ENCODE results near the gene SH3BP5. TPM values are rescaled to one million over a fixed set of nuclear protein-coding genes. Genes with fewer than 3 reads are reported as not detected.

The SH3BP5 gene
- total and polyA plus RNA-seq, 2 donors (not counting 1 experiment from before 2014, with no cell fraction given) = 6.7 to 12.9 TPM

- no peak overlapping the region for H3K27ac ChIP-seq (ENCODE audit: insufficient read depth, low read length)
- no peak for DNase-seq (ENCODE audit: low read depth in 2 of 2)
- TF ChIP-seq EZH2 (IDR thresholded peaks at IDR 0.05; ENCODE audit: low read length, missing control alignments) = no peak
- TF ChIP-seq, protein P1, sequence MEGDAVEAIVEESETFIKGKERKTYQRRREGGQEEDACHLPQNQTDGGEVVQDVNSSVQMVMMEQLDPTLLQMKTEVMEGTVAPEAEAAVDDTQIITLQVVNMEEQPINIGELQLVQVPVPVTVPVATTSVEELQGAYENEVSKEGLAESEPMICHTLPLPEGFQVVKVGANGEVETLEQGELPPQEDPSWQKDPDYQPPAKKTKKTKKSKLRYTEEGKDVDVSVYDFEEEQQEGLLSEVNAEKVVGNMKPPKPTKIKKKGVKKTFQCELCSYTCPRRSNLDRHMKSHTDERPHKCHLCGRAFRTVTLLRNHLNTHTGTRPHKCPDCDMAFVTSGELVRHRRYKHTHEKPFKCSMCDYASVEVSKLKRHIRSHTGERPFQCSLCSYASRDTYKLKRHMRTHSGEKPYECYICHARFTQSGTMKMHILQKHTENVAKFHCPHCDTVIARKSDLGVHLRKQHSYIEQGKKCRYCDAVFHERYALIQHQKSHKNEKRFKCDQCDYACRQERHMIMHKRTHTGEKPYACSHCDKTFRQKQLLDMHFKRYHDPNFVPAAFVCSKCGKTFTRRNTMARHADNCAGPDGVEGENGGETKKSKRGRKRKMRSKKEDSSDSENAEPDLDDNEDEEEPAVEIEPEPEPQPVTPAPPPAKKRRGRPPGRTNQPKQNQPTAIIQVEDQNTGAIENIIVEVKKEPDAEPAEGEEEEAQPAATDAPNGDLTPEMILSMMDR (conservative IDR thresholded peaks at IDR 0.05 in 1 of 2, IDR thresholded peaks at IDR 0.05 in 1 of 2; ENCODE audit: low read depth in 1 of 2, low read length in 2 of 2) = no peak
Measured at GRCh38 chr3:15318661-15319060, 13.7 kb downstream of the SH3BP5 start.

DNA sequence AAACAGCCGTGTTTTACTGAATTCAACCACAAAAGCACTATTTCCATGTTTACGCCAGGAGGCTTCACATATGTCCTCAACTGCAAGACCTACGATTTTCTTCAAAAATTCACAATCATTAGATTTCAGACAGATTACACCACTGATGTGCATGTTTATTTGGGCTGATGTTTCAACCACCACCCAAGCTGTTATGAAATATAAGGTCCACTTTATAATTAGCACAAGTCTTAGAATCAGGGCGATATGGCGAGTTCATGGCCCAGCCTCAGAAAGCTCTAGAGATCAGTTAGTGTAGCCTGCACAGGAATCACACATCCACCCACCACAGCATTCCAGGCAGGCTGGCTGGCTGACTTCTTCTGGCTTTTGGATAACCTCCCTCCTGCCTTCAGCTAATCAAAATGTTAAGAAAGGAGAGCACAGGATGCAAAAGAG is 15.4 kb downstream of the SH3BP5 start:
- peak in 1 of 2 donors; percentile 88 for DNase-seq (ENCODE audit: low read depth in 2 of 2)
- no peaks in the 10 kb centered on the region for H3K27me3 ChIP-seq (ENCODE audit: control insufficient read depth, insufficient read depth, low read length)
- no peaks in the 10 kb centered on the region for H3K79me2 ChIP-seq (ENCODE audit: control insufficient read depth, insufficient read depth, low read length)
- no peak overlapping the region for H3K4me2 ChIP-seq (ENCODE audit: extremely low read depth, insufficient read depth, low read length)
- H3K36me3 ChIP-seq (ENCODE audit: control insufficient read depth, insufficient read depth, low read length) = no peaks in the 10 kb centered on the region
- TF ChIP-seq EZH2 (IDR thresholded peaks at IDR 0.05; ENCODE audit: low read length, missing control alignments) = no peak
- TF ChIP-seq, protein P1 (conservative IDR thresholded peaks at IDR 0.05 in 1 of 2, IDR thresholded peaks at IDR 0.05 in 1 of 2; ENCODE audit: low read depth in 1 of 2, low read length in 2 of 2) = no peak
- no peak overlapping the region for H3K9ac ChIP-seq (ENCODE audit: insufficient read depth, low read length)
- no peak overlapping the region for H3K27ac ChIP-seq (ENCODE audit: insufficient read depth, low read length)
- no peak overlapping the region for H2AFZ ChIP-seq (ENCODE audit: low read length)
- no peaks in the 10 kb centered on the region for H3K4me1 ChIP-seq (ENCODE audit: control insufficient read depth, extremely low read depth, insufficient read depth, low read length)
- no peak overlapping the region for H3K4me3 ChIP-seq (replicated peaks in 1 of 4; ENCODE audit: control extremely low read depth in 1 of 4, insufficient read depth in 1 of 4, low read depth in 3 of 4, low read length in 4 of 4)
- no peaks in the 10 kb centered on the region for H3K9me3 ChIP-seq (ENCODE audit: control insufficient read depth, insufficient read depth, low read depth, low read length)
- H4K20me1 ChIP-seq (ENCODE audit: control insufficient read depth, extremely low read depth, insufficient read depth, low read length) = no peaks in the 10 kb centered on the region

More at GRCh38 chr3:15318661-15319060, 13.7 kb downstream of the SH3BP5 start:
- Histone ChIP-seq H3K9ac (ENCODE audit: insufficient read depth, low read length) (no peak overlapping the region), H3K4me1 (ENCODE audit: control insufficient read depth, extremely low read depth, insufficient read depth, low read length) (no peaks in the 10 kb centered on the region), H2AFZ (ENCODE audit: low read length) (no peak overlapping the region), H3K9me3 (ENCODE audit: control insufficient read depth, insufficient read depth, low read depth, low read length) (no peaks in the 10 kb centered on the region), H3K36me3 (ENCODE audit: control insufficient read depth, insufficient read depth, low read length) (no peaks in the 10 kb centered on the region), H3K4me3 (replicated peaks in 1 of 4; ENCODE audit: control extremely low read depth in 1 of 4, insufficient read depth in 1 of 4, low read depth in 3 of 4, low read length in 4 of 4) (no peak overlapping the region), H3K4me2 (ENCODE audit: extremely low read depth, insufficient read depth, low read length) (no peak overlapping the region), H4K20me1 (ENCODE audit: control insufficient read depth, extremely low read depth, insufficient read depth, low read length) (no peaks in the 10 kb centered on the region), H3K79me2 (ENCODE audit: control insufficient read depth, insufficient read depth, low read length) (no peaks in the 10 kb centered on the region), H3K27me3 (ENCODE audit: control insufficient read depth, insufficient read depth, low read length) (no peaks in the 10 kb centered on the region)

DNA sequence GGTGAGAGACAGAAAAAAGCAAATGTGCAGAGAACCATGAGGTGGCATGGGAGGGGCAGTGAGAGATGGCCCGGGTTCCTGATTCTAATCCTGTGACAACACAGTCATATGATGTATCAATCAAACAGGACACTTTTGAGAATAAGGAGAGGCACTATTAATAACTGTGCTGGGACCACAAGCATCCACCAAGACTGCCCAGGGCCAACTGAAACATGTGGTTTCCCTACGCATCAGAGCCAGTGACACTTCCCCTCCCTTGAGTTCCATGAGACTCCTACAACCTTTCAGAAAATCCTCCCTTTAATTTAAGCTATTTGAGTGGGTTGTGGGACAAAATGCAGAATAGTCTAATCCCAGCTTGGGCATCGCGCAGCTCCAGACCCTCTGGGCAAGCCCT is 17.4 kb downstream of the SH3BP5 start:
- Histone ChIP-seq H4K20me1 (ENCODE audit: control insufficient read depth, extremely low read depth, insufficient read depth, low read length) (no peaks in the 10 kb centered on the region), H3K9me3 (ENCODE audit: control insufficient read depth, insufficient read depth, low read depth, low read length) (no peaks in the 10 kb centered on the region), H3K27ac (ENCODE audit: insufficient read depth, low read length) (no peak overlapping the region), H3K79me2 (ENCODE audit: control insufficient read depth, insufficient read depth, low read length) (no peaks in the 10 kb centered on the region), H3K27me3 (ENCODE audit: control insufficient read depth, insufficient read depth, low read length) (no peaks in the 10 kb centered on the region), H3K4me3 (replicated peaks in 1 of 4; ENCODE audit: control extremely low read depth in 1 of 4, insufficient read depth in 1 of 4, low read depth in 3 of 4, low read length in 4 of 4) (no peak overlapping the region), H3K9ac (ENCODE audit: insufficient read depth, low read length) (no peak overlapping the region), H3K4me2 (ENCODE audit: extremely low read depth, insufficient read depth, low read length) (no peak overlapping the region), H3K4me1 (ENCODE audit: control insufficient read depth, extremely low read depth, insufficient read depth, low read length) (no peaks in the 10 kb centered on the region), H3K36me3 (ENCODE audit: control insufficient read depth, insufficient read depth, low read length) (no peaks in the 10 kb centered on the region), H2AFZ (ENCODE audit: low read length) (no peak overlapping the region)
- peak in 1 of 2 donors; percentile 86 for DNase-seq (ENCODE audit: low read depth in 2 of 2)
- TF ChIP-seq, protein P1 (conservative IDR thresholded peaks at IDR 0.05 in 1 of 2, IDR thresholded peaks at IDR 0.05 in 1 of 2; ENCODE audit: low read depth in 1 of 2, low read length in 2 of 2) = no peak
- no peak for TF ChIP-seq EZH2 (IDR thresholded peaks at IDR 0.05; ENCODE audit: low read length, missing control alignments)

Data from fibroblast of lung (primary cell).